DND-41 (cell line): Measurements from ENCODE around the gene BEND3.
"Not testable (repeated sequence)": the region's sequence is repeated elsewhere in the genome, so short reads cannot be mapped to it uniquely, and the experiment has no call there.

Experiments used
- ATAC-seq: fragments of 200-7000 bp; cut with Tn5 transposase; 3 replicates; pipeline ENCODE4 v1.9.1; 2021; ENCODE audit warnings: low read depth; ENCODE audit not compliant: insufficient read depth
- DNase-seq: peaks from one replicate; pipeline ENCODE4 v3.0.0-alpha.2; 2020
- H2AFZ ChIP-seq: 2 replicates; pipeline ENCODE4 v1.6.0; 2012; ENCODE audit warnings: low read depth, low read length
- H3K27ac ChIP-seq: 2 replicates; pipeline ENCODE4 v1.5.1; 2012; ENCODE audit warnings: low read length, inconsistent platforms
- H3K27me3 ChIP-seq: fragments of 200-600 bp; sonication (generic); 2 replicates; pipeline ENCODE4 v1.6.0; 2012; ENCODE audit warnings: low read length, mild to moderate bottlenecking, inconsistent platforms; ENCODE audit not compliant: insufficient read depth, poor library complexity
- H3K36me3 ChIP-seq: 2 replicates; pipeline ENCODE4 v1.5.1; 2012; ENCODE audit warnings: low read length, inconsistent platforms; ENCODE audit not compliant: insufficient read depth
- H3K4me1 ChIP-seq: 2 replicates; pipeline ENCODE4 v1.5.1; 2012; ENCODE audit warnings: mild to moderate bottlenecking, low read length; ENCODE audit not compliant: insufficient read depth
- H3K4me2 ChIP-seq: 2 replicates; pipeline ENCODE4 v1.6.0; 2012; ENCODE audit warnings: mild to moderate bottlenecking, moderate library complexity, low read length, inconsistent platforms; ENCODE audit not compliant: insufficient read depth
- H3K4me3 ChIP-seq, 2 experiments: fragments of 200-600 bp in 1 of 2; shearing (Covaris generic) in 1 of 2; 2 replicates each; pipeline ENCODE4 v1.5.1; 2012 to 2016; ENCODE audit warnings: inconsistent platforms in 2 of 2, low read length in 2 of 2, mild to moderate bottlenecking in 2 of 2, low read depth in 1 of 2, moderate library complexity in 1 of 2
- H3K79me2 ChIP-seq: 2 replicates; pipeline ENCODE4 v1.6.0; 2012; ENCODE audit warnings: low read length, inconsistent platforms; ENCODE audit not compliant: insufficient read depth
- H3K9ac ChIP-seq: 2 replicates; pipeline ENCODE4 v1.6.0; 2012; ENCODE audit warnings: low read depth, mild to moderate bottlenecking, inconsistent platforms, low read length, moderate library complexity
- H3K9me3 ChIP-seq: 2 replicates; pipeline ENCODE4 v1.5.1; 2012; ENCODE audit warnings: low read length, moderate library complexity, mild to moderate bottlenecking, inconsistent platforms; ENCODE audit not compliant: insufficient read depth, severe bottlenecking
- H4K20me1 ChIP-seq: 2 replicates; pipeline ENCODE4 v1.6.0; 2012; ENCODE audit warnings: low read length; ENCODE audit not compliant: insufficient read depth
- EZH2 ChIP-seq: IDR thresholded peaks from 3 replicates; pipeline ENCODE4 v1.6.1; 2012; ENCODE audit warnings: borderline replicate concordance, low read depth, mild to moderate bottlenecking, moderate library complexity, low read length, inconsistent platforms; ENCODE audit not compliant: severe bottlenecking
- TF ChIP-seq, protein P1 (sequence below): IDR thresholded peaks from 2 replicates; pipeline ENCODE4 v1.5.1; 2012; ENCODE audit warnings: borderline replicate concordance, low read length, moderate library complexity, mild to moderate bottlenecking; ENCODE audit not compliant: poor library complexity, severe bottlenecking; ENCODE audit errors: extremely low read depth

BEND3 gene

DNA sequence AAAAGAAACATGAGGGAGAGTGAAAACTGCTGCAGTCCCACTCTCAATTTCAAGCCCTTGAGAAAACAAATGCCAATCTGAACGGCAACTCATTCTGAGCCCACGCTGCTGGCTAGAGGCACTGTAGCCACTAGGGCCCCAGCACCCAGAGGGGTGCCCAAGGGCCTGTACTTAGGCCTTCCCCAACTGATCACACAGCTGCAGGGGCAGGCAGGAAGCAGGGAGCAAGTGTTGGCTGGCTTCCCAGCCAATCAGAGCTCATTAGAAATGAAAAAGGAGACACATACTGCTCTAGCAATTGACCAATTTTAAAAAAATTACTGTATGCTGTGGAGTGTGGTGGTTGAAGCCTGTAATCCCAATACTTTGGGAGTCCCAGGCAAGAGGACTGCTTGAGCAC lies 3.7 kb upstream of the BEND3 start:
- ATAC-seq, result 0 out of 3 replicates have a peak, but pooled peaks have one; percentile 8
- Histone ChIP-seq H3K4me2 (no peak overlapping the region), H3K9ac (no peak overlapping the region), H3K27ac (no peak overlapping the region), H2AFZ (no peak overlapping the region), H3K4me1 (peaks cover 18% of the 10 kb centered on the region), H3K4me3 (no peak overlapping the region), H3K36me3 (no peaks in the 10 kb centered on the region), H3K79me2 (no peaks in the 10 kb centered on the region), H3K27me3 (peaks cover 20% of the 10 kb centered on the region), H4K20me1 (no peaks in the 10 kb centered on the region), H3K9me3 (no peaks in the 10 kb centered on the region)
- no peak for TF ChIP-seq EZH2
- TF ChIP-seq, protein P1, sequence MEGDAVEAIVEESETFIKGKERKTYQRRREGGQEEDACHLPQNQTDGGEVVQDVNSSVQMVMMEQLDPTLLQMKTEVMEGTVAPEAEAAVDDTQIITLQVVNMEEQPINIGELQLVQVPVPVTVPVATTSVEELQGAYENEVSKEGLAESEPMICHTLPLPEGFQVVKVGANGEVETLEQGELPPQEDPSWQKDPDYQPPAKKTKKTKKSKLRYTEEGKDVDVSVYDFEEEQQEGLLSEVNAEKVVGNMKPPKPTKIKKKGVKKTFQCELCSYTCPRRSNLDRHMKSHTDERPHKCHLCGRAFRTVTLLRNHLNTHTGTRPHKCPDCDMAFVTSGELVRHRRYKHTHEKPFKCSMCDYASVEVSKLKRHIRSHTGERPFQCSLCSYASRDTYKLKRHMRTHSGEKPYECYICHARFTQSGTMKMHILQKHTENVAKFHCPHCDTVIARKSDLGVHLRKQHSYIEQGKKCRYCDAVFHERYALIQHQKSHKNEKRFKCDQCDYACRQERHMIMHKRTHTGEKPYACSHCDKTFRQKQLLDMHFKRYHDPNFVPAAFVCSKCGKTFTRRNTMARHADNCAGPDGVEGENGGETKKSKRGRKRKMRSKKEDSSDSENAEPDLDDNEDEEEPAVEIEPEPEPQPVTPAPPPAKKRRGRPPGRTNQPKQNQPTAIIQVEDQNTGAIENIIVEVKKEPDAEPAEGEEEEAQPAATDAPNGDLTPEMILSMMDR, result no peak
- DNase-seq, result peak; percentile 44

DNA sequence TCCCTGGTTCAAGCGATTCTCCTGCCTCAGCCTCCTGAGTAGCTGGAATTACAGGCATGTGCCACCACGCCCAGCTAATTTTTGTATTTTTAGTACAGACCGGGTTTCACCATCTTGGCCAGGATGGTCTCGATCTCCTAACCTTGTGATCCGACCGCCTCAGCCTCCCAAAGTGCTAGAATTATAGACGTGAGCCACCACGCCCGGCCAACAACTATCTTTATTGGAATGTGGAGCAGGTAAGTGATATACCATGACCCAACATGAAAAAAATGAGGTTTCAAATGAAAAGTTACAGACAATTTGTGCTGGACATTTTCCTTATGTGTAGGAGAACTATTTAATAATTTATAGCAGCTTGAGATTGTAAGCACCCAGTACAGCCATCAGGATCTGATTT lies 3.2 kb upstream of the BEND3 start:
- H4K20me1 ChIP-seq, ATAC-seq, H3K9me3 ChIP-seq, H2AFZ ChIP-seq, H3K9ac ChIP-seq, DNase-seq, H3K79me2 ChIP-seq, H3K4me3 ChIP-seq, H3K4me2 ChIP-seq, H3K36me3 ChIP-seq, H3K27ac ChIP-seq: not testable (repeated sequence)
- Histone ChIP-seq H3K27me3 (peaks cover 20% of the 10 kb centered on the region), H3K4me1 (peaks cover 22% of the 10 kb centered on the region)

GRCh38 chr6:107116931-107117330 lies 1.6 kb upstream of the BEND3 start:
- H3K27me3 ChIP-seq, result peaks cover 20% of the 10 kb centered on the region
- H3K79me2 ChIP-seq, result peaks cover 20% of the 10 kb centered on the region
- H3K9ac ChIP-seq, result no peak overlapping the region
- H3K36me3 ChIP-seq, result no peaks in the 10 kb centered on the region
- no peak overlapping the region for H3K4me3 ChIP-seq
- H3K27ac ChIP-seq, result no peak overlapping the region
- DNase-seq, result no peak
- no peaks in the 10 kb centered on the region for H4K20me1 ChIP-seq
- no peak for TF ChIP-seq EZH2
- TF ChIP-seq, protein P1, result no peak
- H2AFZ ChIP-seq, result no peak overlapping the region
- H3K4me1 ChIP-seq, result peaks cover 32% of the 10 kb centered on the region
- H3K4me2 ChIP-seq, result no peak overlapping the region
- no peaks in the 10 kb centered on the region for H3K9me3 ChIP-seq
- no peak for ATAC-seq

GRCh38 chr6:107116328-107116892 lies 1.1 kb upstream of the BEND3 start:
- H4K20me1 ChIP-seq, result no peaks in the 10 kb centered on the region

More at GRCh38 chr6:107116328-107116892, 1.1 kb upstream of the BEND3 start:
- H3K4me2 ChIP-seq, result peak overlapping the region; percentile 96
- H3K4me3 ChIP-seq, result no peak overlapping the region
- peak overlapping the region; percentile 60; the same call in 1 of the 2 replicates for H3K9ac ChIP-seq
- TF ChIP-seq EZH2, result no peak
- TF ChIP-seq, protein P1, result peak; percentile 37
- no peaks in the 10 kb centered on the region for H3K9me3 ChIP-seq
- H2AFZ ChIP-seq, result no peak overlapping the region
- H3K36me3 ChIP-seq, result no peaks in the 10 kb centered on the region
- DNase-seq (peak; percentile 20), ATAC-seq (no peak)
- H3K4me1 ChIP-seq, result peaks cover 32% of the 10 kb centered on the region
- peaks cover 20% of the 10 kb centered on the region for H3K27me3 ChIP-seq
- H3K27ac ChIP-seq, result no peak overlapping the region
- H3K79me2 ChIP-seq, result peaks cover 25% of the 10 kb centered on the region
